Heart right ventricle (tissue), 16 donors: ENCODE measurements around the gene TRPM1. TPM values are rescaled to one million over a fixed set of nuclear protein-coding genes. Genes with fewer than 3 reads are reported as not detected.

Source experiments
- ATAC-seq, 8 donors: fragments of 200-7000 bp; cut with Tn5 transposase; one replicate each; pipeline ENCODE4 v1.9.1; 2020; ENCODE audit warnings: mild to moderate bottlenecking in 8 of 8, moderate library complexity in 8 of 8, moderate number of reproducible peaks in 1 of 8
- DNase-seq, 2 donors: peaks; one replicate each; pipeline ENCODE4 v3.0.0-alpha.2; 2020
- H3K27ac ChIP-seq, 10 donors: fragments of 200-600 bp; sonication (generic) in 2 of 10; one replicate each; pipeline versions ENCODE4 v1.5.0 to v1.8.0; 2020 to 2022; ENCODE audit warnings: mild to moderate bottlenecking in 3 of 10
- H3K27me3 ChIP-seq, 7 donors: fragments of 200-600 bp; one replicate each; pipeline ENCODE4 v1.8.0; 2021 to 2022; ENCODE audit warnings: mild to moderate bottlenecking in 2 of 7
- H3K36me3 ChIP-seq, 9 donors: fragments of 200-600 bp; sonication (generic) in 1 of 9; one replicate each; pipeline versions ENCODE4 v1.5.0 to v1.8.0; 2020 to 2022; ENCODE audit warnings: mild to moderate bottlenecking in 2 of 9
- H3K4me1 ChIP-seq, 9 donors: fragments of 200-600 bp; sonication (generic) in 1 of 9; one replicate each; pipeline versions ENCODE4 v1.5.0 to v1.8.0; 2020 to 2022; ENCODE audit warnings: mild to moderate bottlenecking in 4 of 9
- H3K4me3 ChIP-seq, 10 donors: fragments of 200-600 bp; sonication (generic) in 2 of 10; one replicate each; pipeline versions ENCODE4 v1.5.0 to v1.8.0; 2020 to 2022; ENCODE audit warnings: mild to moderate bottlenecking in 7 of 10, moderate library complexity in 2 of 10
- H3K9me3 ChIP-seq, 11 donors: fragments of 200-600 bp in 10 of 11; sonication (generic) in 2 of 11; one replicate each; pipeline versions ENCODE4 v1.5.0 to v1.8.0; 2013 to 2022; ENCODE audit warnings: mild to moderate bottlenecking in 2 of 11, control low read depth in 1 of 11, moderate library complexity in 1 of 11
- WGBS, 2 donors: extraction: QIAGEN DNeasy Blood & Tissue Kit; methylation state at CpG; one replicate each; pipeline ENCODE4 v1.1.7; 2013; ENCODE audit warnings: inconsistent platforms in 1 of 2; 5-methylcytosine and 5-hydroxymethylcytosine counted together
- intact Hi-C, 10 donors: fragments of 100-400 bp; cut with DNase I; formaldehyde crosslinking; loops; one replicate each; pipeline versions ENCODE4 v1.11.1 to v1.14.2; 2022
- polyA plus RNA-seq, 2 donors: library from polyadenylated mRNA; stranded (reverse); fragments of 200-250 nt; gene quantifications; one replicate each; pipeline ENCODE4 v1.2.3, GENCODE V29; 2013
- total RNA-seq, 10 donors: library from RNA; stranded (reverse); fragmentation: NEBNext Ultra II Directional in 3 of 10; extraction: Animal tissue kit (Norgen Biotek cat#: 25700) in 3 of 10; gene quantifications; one replicate each; pipeline versions ENCODE4 v1.2.1 to v1.2.4, GENCODE V29; 2021 to 2023
- TF ChIP-seq, protein P1 (sequence below), 9 donors: fragments of 200-600 bp; sonication (generic) in 2 of 9; IDR thresholded peaks; one replicate each; pipeline versions ENCODE4 v1.5.0 to v1.8.0; 2021 to 2022; ENCODE audit warnings: antibody characterized with exemption in 9 of 9, mild to moderate bottlenecking in 5 of 9, moderate library complexity in 1 of 9
- donor health status: Arrhythmogenic right ventricular cardiomyopathy.
- donor health status: ischemic (EF 13 %, LVEDD 7.1; RV severe dilation, severe dysfunction).
- donor health status: healthy with polysubstance abuse.
- donor health status: DM: no; HTN: yes; CAD: no.
- donor health status: DM: no; HTN: no; CAD: no.
- donor health status: ischemic (EF 25% LVEDD 6.9; RV normal size, moderate dysfunction).
- donor health status: ischemic (EF 25% LVEDD 5.7; RV mildly dilated, moderate dysfunction).
- donor health status: healthy.
- donor health status: DM: yes; HTN: yes; CAD: no.
- donor health status: Ischemic cardiomyopathy.
- donor health status: ischemic (EF 35%, LVEDD 5.7; RV mildly dilated, moderate dysfunction).
- donor health status: nonischemic (EF 11% LVEDD 7.7; RV severe dilation, severe dysfunction).
- donor health status: DM: yes; HTN: yes; CAD: no.
- donor health status: PGD.
- donor health status: ischemic (EF 29% LVEDD 5.4; RV normal size, mild dysfunction).
- donor health status: nonischemic (EF 23%, LVEDD 6.1; RV moderate dilation, normal function).

The TRPM1 gene
- total and polyA plus RNA-seq, 12 donors: 0.06 TPM; not detected in 11

GRCh38 chr15:31148297-31149087 is 47.0 kb upstream of the TRPM1 start:
- WGBS, 2 donors: 49 to 50% methylated on average over 13 of the region's 13 CpGs
- H3K36me3 ChIP-seq: no peaks in the 10 kb centered on the region
- no peaks in the 10 kb centered on the region for H3K4me1 ChIP-seq
- intact Hi-C loops: no loop called here
- no peak overlapping the region for H3K27ac ChIP-seq
- H3K9me3 ChIP-seq: no peaks in the 10 kb centered on the region
- ATAC-seq (no peak), DNase-seq (no peak)
- TF ChIP-seq, protein P1, sequence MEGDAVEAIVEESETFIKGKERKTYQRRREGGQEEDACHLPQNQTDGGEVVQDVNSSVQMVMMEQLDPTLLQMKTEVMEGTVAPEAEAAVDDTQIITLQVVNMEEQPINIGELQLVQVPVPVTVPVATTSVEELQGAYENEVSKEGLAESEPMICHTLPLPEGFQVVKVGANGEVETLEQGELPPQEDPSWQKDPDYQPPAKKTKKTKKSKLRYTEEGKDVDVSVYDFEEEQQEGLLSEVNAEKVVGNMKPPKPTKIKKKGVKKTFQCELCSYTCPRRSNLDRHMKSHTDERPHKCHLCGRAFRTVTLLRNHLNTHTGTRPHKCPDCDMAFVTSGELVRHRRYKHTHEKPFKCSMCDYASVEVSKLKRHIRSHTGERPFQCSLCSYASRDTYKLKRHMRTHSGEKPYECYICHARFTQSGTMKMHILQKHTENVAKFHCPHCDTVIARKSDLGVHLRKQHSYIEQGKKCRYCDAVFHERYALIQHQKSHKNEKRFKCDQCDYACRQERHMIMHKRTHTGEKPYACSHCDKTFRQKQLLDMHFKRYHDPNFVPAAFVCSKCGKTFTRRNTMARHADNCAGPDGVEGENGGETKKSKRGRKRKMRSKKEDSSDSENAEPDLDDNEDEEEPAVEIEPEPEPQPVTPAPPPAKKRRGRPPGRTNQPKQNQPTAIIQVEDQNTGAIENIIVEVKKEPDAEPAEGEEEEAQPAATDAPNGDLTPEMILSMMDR (IDR thresholded peaks at IDR 0.05): no peak
- H3K4me3 ChIP-seq: no peak overlapping the region
- peaks cover 0 to 5% (median 0%) of the 10 kb centered on the region in 7 donors for H3K27me3 ChIP-seq

GRCh38 chr15:31147944-31148296 is 46.4 kb upstream of the TRPM1 start:
- intact Hi-C loops: no loop called here

DNA sequence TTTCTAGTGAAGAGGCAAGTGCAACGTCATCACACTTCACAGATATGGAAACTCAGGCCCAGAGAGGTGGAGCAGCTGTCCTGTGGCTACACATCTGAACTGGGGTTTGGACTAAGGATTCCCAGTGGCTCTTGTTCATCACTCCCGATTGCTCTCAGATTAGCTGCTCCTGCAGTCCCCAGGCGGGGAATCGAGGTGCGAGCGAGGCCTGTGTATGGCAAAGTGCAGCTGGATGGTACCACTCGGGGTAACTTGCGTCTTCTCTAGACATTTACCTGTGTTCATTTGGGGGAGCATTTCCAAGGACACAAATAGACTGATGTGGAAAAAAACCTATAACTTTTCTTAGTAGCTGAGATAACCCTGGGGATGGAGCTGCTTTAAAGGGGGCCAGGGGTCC is 45.9 kb upstream of the TRPM1 start:
- intact Hi-C loops: no loop called here
- DNase-seq (no peak), ATAC-seq (no peak)
- no peak overlapping the region for H3K27ac ChIP-seq
- peaks cover 0 to 5% (median 0%) of the 10 kb centered on the region in 7 donors for H3K27me3 ChIP-seq
- WGBS, 2 donors: 74 to 81% methylated on average over 8 of the region's 8 CpGs
- no peaks in the 10 kb centered on the region for H3K9me3 ChIP-seq
- H3K4me1 ChIP-seq: no peaks in the 10 kb centered on the region
- H3K4me3 ChIP-seq: no peak overlapping the region
- TF ChIP-seq, protein P1 (IDR thresholded peaks at IDR 0.05): no peak
- H3K36me3 ChIP-seq: no peaks in the 10 kb centered on the region

More at GRCh38 chr15:31147944-31148296, 46.4 kb upstream of the TRPM1 start:
- H3K4me1 ChIP-seq: no peaks in the 10 kb centered on the region
- no peak for DNase-seq
- no peak overlapping the region for H3K27ac ChIP-seq
- no peak overlapping the region for H3K4me3 ChIP-seq
- H3K9me3 ChIP-seq: no peaks in the 10 kb centered on the region
- H3K27me3 ChIP-seq: peaks cover 0 to 5% (median 0%) of the 10 kb centered on the region in 7 donors
- WGBS, 2 donors: 68 to 73% methylated on average over 4 of the region's 4 CpGs
- no peaks in the 10 kb centered on the region for H3K36me3 ChIP-seq
- no peak for ATAC-seq
- TF ChIP-seq, protein P1 (IDR thresholded peaks at IDR 0.05): no peak

DNA sequence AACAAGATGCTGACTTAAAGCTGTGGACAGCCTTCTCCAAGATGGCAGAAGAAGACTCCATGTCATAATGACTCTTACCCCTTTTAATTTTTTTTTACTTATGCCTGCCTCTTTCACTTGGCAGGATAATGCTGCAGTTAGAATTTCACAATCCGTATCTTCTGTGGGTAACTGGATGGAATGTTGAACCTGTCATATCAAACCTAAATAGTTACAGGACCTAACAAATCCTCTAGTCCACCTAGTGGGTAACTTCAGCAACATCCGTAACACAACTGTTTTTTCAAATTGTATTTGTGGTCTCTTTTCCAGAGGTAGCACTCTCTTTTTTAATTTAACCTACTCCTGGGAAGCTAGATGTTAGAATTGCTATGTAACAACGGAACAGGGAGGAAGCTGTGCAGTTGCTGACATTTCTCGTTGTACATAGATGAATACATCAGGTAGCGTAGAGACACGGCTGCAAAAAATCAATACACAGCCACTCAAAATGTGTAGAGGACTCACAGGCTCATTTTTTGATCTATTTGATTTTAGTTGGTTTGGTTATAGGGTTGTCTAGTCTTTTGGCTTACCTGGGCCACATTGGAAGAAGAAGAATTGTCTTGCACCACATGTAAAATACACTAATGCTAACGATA is 43.9 kb upstream of the TRPM1 start:
- Histone ChIP-seq H3K36me3 (no peaks in the 10 kb centered on the region), H3K27me3 (no peaks in the 10 kb centered on the region), H3K4me3 (no peak overlapping the region), H3K9me3 (no peaks in the 10 kb centered on the region), H3K27ac (no peak overlapping the region), H3K4me1 (no peaks in the 10 kb centered on the region)
- ATAC-seq (no peak), DNase-seq (no peak)
- 85 to 88% methylated on average over 7 of the region's 7 CpGs for WGBS, 2 donors
- intact Hi-C loops: no loop called here
- TF ChIP-seq, protein P1 (IDR thresholded peaks at IDR 0.05): no peak
